HCT116 (cell line): ENCODE data around the gene MALSU1. TPM values are rescaled to one million over a fixed set of nuclear protein-coding genes. Genes with fewer than 3 reads are reported as not detected.

ENCODE experiments used
- ATAC-seq: fragments of 200-7000 bp; cut with Tn5 transposase; 2 replicates; pipeline ENCODE4 v1.9.1; 2020; ENCODE audit warnings: mild to moderate bottlenecking, moderate library complexity
- BruUV-seq: library from RNA; stranded (reverse); fragments of 400-500 nt; replicated peaks from 2 replicates; lab custom pipeline; 2021; lab: Mats Ljungman, UMichigan
- CTCF ChIA-PET: fragments of 300-600 bp; sonication (Branson Sonifier 250); formaldehyde crosslinking; loops from one replicate; lab custom pipeline; 2021; ENCODE audit warnings: antibody characterized with exemption; lab: Charles Lee
- POLR2A ChIA-PET: fragments of 300-600, 350-600 bp; sonication (Branson Sonifier 250); formaldehyde crosslinking; loops from one replicate; lab custom pipeline; 2021; ENCODE audit warnings: antibody characterized with exemption; lab: Charles Lee
- RAD21 ChIA-PET, 2 experiments: fragments of 300-600 bp; sonication (Branson Sonifier 250); formaldehyde crosslinking; loops; one replicate each; lab custom pipeline; 2023; ENCODE audit warnings: low total read pairs in 2 of 2; ENCODE audit not compliant: uncharacterized antibody in 2 of 2, unreplicated experiment in 2 of 2, low non-redundant PET in 1 of 2; lab: Charles Lee
- DNase-seq: peaks from one replicate; pipeline ENCODE4 v3.0.0-alpha.2; 2010; ENCODE audit warnings: low read depth, low spot score
- H2AFZ ChIP-seq: fragments of 200-600 bp; shearing (Covaris generic), sonication (generic); 2 replicates; pipeline ENCODE4 v1.6.1; 2017; ENCODE audit warnings: low read depth, mixed run types, mixed read lengths, antibody characterized with exemption, low read length; ENCODE audit not compliant: poor library complexity, severe bottlenecking
- H3K27ac ChIP-seq: 2 replicates; pipeline ENCODE4 v1.5.1; 2012; ENCODE audit warnings: low read depth, low read length
- H3K27me3 ChIP-seq: fragments of 200-600 bp; sonication (generic); 2 replicates; pipeline ENCODE4 v1.6.1; 2016; ENCODE audit warnings: mixed run types, low read length, mixed read lengths; ENCODE audit not compliant: insufficient read depth
- H3K36me3 ChIP-seq, 2 experiments: fragments of 200-500 bp in 1 of 2; fragments of 200-600 bp in 1 of 2; sonication (Bioruptor generic) in 1 of 2; sonication (generic) in 1 of 2; 2 replicates each; pipeline versions ENCODE4 v1.5.1 to v1.6.1; 2014 to 2016; ENCODE audit warnings: low read length in 2 of 2, inconsistent platforms in 1 of 2, mixed read lengths in 1 of 2, mixed run types in 1 of 2; ENCODE audit not compliant: insufficient read depth in 2 of 2, control insufficient read depth in 1 of 2
- H3K4me1 ChIP-seq, 2 experiments: fragments of 200-600 bp in 1 of 2; sonication (generic) in 1 of 2; 2 replicates each; pipeline versions ENCODE4 v1.5.1 to v1.6.1; 2012 to 2017; ENCODE audit warnings: low read length in 2 of 2, inconsistent platforms in 1 of 2, mild to moderate bottlenecking in 1 of 2, mixed read lengths in 1 of 2, mixed run types in 1 of 2, moderate library complexity in 1 of 2; ENCODE audit not compliant: insufficient read depth in 2 of 2, control insufficient read depth in 1 of 2
- H3K4me2 ChIP-seq: fragments of 200-600 bp; sonication (generic); 2 replicates; pipeline ENCODE4 v1.6.1; 2017; ENCODE audit warnings: mixed run types, low read length, mixed read lengths
- H3K4me3 ChIP-seq, 2 experiments: fragments of 200-600 bp in 1 of 2; sonication (generic) in 1 of 2; replicated peaks in 1 of 2; 2 replicates each; pipeline ENCODE4 v1.5.1; 2011 to 2016; ENCODE audit warnings: low read length in 2 of 2, control low read depth in 1 of 2, low read depth in 1 of 2, mild to moderate bottlenecking in 1 of 2, mixed read lengths in 1 of 2, mixed run types in 1 of 2
- H3K79me2 ChIP-seq: fragments of 200-600 bp; sonication (generic); 2 replicates; pipeline ENCODE4 v1.6.1; 2017; ENCODE audit warnings: mild to moderate bottlenecking, mixed run types, low read length, moderate library complexity, mixed read lengths; ENCODE audit not compliant: insufficient read depth
- H3K9ac ChIP-seq: fragments of 200-600 bp; sonication (generic); 2 replicates; pipeline ENCODE4 v1.6.1; 2016; ENCODE audit warnings: low read length, mixed read lengths
- H3K9me2 ChIP-seq: fragments of 200-600 bp; sonication (generic), shearing (Covaris generic); 2 replicates; pipeline ENCODE4 v1.6.1; 2017; ENCODE audit warnings: mixed run types, mild to moderate bottlenecking, moderate library complexity; ENCODE audit not compliant: insufficient read depth
- H3K9me3 ChIP-seq, 2 experiments: fragments of 200-500 bp in 1 of 2; fragments of 200-600 bp in 1 of 2; sonication (Bioruptor generic) in 1 of 2; sonication (generic) in 1 of 2; 2 replicates each; pipeline ENCODE4 v1.6.1; 2014 to 2017; ENCODE audit warnings: low read length in 2 of 2, mixed read lengths in 2 of 2, inconsistent platforms in 1 of 2, low read depth in 1 of 2, mild to moderate bottlenecking in 1 of 2, mixed run types in 1 of 2, moderate library complexity in 1 of 2; ENCODE audit not compliant: control insufficient read depth in 1 of 2, insufficient read depth in 1 of 2
- H4K20me1 ChIP-seq: fragments of 200-600 bp; sonication (generic), shearing (Covaris generic); 2 replicates; pipeline ENCODE4 v1.6.1; 2017; ENCODE audit warnings: mixed run types, mild to moderate bottlenecking, moderate library complexity; ENCODE audit not compliant: insufficient read depth
- CBX3 ChIP-seq: IDR thresholded peaks from 2 replicates; pipeline ENCODE4 v1.6.1; 2012; ENCODE audit warnings: low read depth
- EGR1 ChIP-seq: IDR thresholded peaks from 2 replicates; pipeline ENCODE4 v1.6.1; 2012; ENCODE audit warnings: low read depth
- RAD21 ChIP-seq: IDR thresholded peaks from 2 replicates; pipeline ENCODE4 v1.6.1; 2012; ENCODE audit warnings: low read depth, mild to moderate bottlenecking
- SP1 ChIP-seq: IDR thresholded peaks from 2 replicates; pipeline ENCODE4 v1.6.1; 2012; ENCODE audit warnings: low read depth
- SRF ChIP-seq: IDR thresholded peaks from 2 replicates; pipeline ENCODE4 v1.6.1; 2012; ENCODE audit warnings: low read depth
- intact Hi-C: fragments of 100-400 bp; cut with micrococcal nuclease; formaldehyde crosslinking; loops from 2 replicates; pipeline ENCODE4 v1.10.0; 2022
- total RNA-seq: library from RNA; stranded (reverse); gene quantifications from one replicate; pipeline ENCODE4 v1.2.1, GENCODE V29; 2021; ENCODE audit not compliant: unreplicated experiment

The MALSU1 gene
- total RNA-seq, 1 experiment from 2014 or later, result 105 TPM

GRCh38 chr7:23284871-23285270, 14.3 kb upstream of the MALSU1 start:
- no TSS peak for BruUV-seq
- no peak overlapping the region for H2AFZ ChIP-seq
- H3K79me2 ChIP-seq, result no peaks in the 10 kb centered on the region
- H3K9me3 ChIP-seq, result no peaks in the 10 kb centered on the region
- no peak overlapping the region for H3K4me2 ChIP-seq
- no peak overlapping the region for H3K4me3 ChIP-seq
- ChIA-PET POLR2A (no interaction called here), CTCF (interaction anchor here (2.7 kb wide), 1 partner anchor 12 kb away, joined by 11 read pairs; no protein-coding TSS in a partner anchor), RAD21 (no interaction called here)
- H4K20me1 ChIP-seq, result no peaks in the 10 kb centered on the region
- no peak overlapping the region for H3K9ac ChIP-seq
- TF ChIP-seq EGR1 (no peak), SRF (no peak)
- intact Hi-C loops, result no loop called here
- ATAC-seq, result no peak
- no peaks in the 10 kb centered on the region for H3K4me1 ChIP-seq
- DNase-seq, result no peak
- no peak overlapping the region for H3K27ac ChIP-seq
- H3K27me3 ChIP-seq, result no peaks in the 10 kb centered on the region
- no peaks in the 10 kb centered on the region for H3K36me3 ChIP-seq
- H3K9me2 ChIP-seq, result no peaks in the 10 kb centered on the region

- Histone ChIP-seq H3K4me3 (no peak overlapping the region), H3K27ac (no peak overlapping the region), H4K20me1 (no peaks in the 10 kb centered on the region), H2AFZ (no peak overlapping the region), H3K27me3 (no peaks in the 10 kb centered on the region), H3K79me2 (no peaks in the 10 kb centered on the region), H3K9me3 (no peaks in the 10 kb centered on the region), H3K4me2 (no peak overlapping the region), H3K9ac (no peak overlapping the region), H3K4me1 (no peaks in the 10 kb centered on the region), H3K36me3 (no peaks in the 10 kb centered on the region), H3K9me2 (no peaks in the 10 kb centered on the region)
- RAD21 ChIA-PET, result no interaction called here
- no peak for DNase-seq
- TF ChIP-seq SP1 (no peak; the same call in 1 of the 2 replicates), CBX3 (0 out of 2 replicates have a peak, but pooled peaks have one; percentile 15), RAD21 (no peak)
- intact Hi-C loops, result no loop called here
- CTCF ChIA-PET, result interaction anchor here (2.7 kb wide), 1 partner anchor 13 kb away, joined by 11 read pairs; no protein-coding TSS in a partner anchor
- POLR2A ChIA-PET, result no interaction called here
- BruUV-seq, result no TSS peak
- peak; percentile 69 for ATAC-seq
Observed at GRCh38 chr7:23285657-23286646, 13.2 kb upstream of the MALSU1 start.
